ENCODE results near the gene SAP30BP.

DNA sequence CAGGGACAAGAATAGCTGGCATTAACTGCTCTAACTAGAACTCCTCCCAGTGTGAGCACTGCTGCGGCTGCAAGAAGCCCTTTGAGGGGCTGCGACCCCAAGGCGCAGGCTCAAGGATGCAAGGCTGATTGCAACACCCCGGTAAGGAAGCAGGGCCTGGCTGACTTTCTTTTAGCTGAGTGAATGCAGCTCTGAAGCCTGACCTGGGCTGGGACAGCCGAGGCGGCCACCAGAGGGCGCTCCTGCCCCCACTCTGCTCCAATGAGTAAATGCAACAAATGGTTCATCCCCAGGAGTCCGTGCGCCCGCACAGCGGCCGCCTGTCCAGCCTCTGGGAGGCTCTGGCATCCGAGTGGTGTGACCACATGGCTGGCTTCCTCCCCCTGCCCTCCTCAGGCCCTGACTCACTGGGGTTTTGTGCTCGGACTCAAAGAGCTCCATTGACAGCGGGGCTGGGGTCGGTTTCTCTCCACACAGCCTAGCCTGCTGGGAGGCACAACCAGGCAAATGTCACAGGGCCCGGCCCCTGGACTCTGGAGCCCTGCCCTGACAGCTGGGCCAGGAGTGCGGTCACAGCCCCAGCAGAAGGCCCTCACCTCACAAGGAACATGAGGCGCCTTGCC, 34.2 kb upstream of the SAP30BP start, which contains the start of gene SMIM5:
- TF ChIP-seq, protein P1, sequence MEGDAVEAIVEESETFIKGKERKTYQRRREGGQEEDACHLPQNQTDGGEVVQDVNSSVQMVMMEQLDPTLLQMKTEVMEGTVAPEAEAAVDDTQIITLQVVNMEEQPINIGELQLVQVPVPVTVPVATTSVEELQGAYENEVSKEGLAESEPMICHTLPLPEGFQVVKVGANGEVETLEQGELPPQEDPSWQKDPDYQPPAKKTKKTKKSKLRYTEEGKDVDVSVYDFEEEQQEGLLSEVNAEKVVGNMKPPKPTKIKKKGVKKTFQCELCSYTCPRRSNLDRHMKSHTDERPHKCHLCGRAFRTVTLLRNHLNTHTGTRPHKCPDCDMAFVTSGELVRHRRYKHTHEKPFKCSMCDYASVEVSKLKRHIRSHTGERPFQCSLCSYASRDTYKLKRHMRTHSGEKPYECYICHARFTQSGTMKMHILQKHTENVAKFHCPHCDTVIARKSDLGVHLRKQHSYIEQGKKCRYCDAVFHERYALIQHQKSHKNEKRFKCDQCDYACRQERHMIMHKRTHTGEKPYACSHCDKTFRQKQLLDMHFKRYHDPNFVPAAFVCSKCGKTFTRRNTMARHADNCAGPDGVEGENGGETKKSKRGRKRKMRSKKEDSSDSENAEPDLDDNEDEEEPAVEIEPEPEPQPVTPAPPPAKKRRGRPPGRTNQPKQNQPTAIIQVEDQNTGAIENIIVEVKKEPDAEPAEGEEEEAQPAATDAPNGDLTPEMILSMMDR (IDR thresholded peaks at IDR 0.05; ENCODE audit: low read depth, low read length, missing input control): peak; percentile 93
- TF ChIP-seq, protein P2, sequence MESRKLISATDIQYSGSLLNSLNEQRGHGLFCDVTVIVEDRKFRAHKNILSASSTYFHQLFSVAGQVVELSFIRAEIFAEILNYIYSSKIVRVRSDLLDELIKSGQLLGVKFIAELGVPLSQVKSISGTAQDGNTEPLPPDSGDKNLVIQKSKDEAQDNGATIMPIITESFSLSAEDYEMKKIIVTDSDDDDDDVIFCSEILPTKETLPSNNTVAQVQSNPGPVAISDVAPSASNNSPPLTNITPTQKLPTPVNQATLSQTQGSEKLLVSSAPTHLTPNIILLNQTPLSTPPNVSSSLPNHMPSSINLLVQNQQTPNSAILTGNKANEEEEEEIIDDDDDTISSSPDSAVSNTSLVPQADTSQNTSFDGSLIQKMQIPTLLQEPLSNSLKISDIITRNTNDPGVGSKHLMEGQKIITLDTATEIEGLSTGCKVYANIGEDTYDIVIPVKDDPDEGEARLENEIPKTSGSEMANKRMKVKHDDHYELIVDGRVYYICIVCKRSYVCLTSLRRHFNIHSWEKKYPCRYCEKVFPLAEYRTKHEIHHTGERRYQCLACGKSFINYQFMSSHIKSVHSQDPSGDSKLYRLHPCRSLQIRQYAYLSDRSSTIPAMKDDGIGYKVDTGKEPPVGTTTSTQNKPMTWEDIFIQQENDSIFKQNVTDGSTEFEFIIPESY (IDR thresholded peaks at IDR 0.05): no peak
- TF ChIP-seq NR2F2 (IDR thresholded peaks at IDR 0.05): no peak
